ENCODE results near the gene PPP2R3B. TPM values are rescaled to one million over a fixed set of nuclear protein-coding genes. Genes with fewer than 3 reads are reported as not detected.

PPP2R3B gene
- total RNA-seq, 1 donor, result 6.0 TPM

DNA sequence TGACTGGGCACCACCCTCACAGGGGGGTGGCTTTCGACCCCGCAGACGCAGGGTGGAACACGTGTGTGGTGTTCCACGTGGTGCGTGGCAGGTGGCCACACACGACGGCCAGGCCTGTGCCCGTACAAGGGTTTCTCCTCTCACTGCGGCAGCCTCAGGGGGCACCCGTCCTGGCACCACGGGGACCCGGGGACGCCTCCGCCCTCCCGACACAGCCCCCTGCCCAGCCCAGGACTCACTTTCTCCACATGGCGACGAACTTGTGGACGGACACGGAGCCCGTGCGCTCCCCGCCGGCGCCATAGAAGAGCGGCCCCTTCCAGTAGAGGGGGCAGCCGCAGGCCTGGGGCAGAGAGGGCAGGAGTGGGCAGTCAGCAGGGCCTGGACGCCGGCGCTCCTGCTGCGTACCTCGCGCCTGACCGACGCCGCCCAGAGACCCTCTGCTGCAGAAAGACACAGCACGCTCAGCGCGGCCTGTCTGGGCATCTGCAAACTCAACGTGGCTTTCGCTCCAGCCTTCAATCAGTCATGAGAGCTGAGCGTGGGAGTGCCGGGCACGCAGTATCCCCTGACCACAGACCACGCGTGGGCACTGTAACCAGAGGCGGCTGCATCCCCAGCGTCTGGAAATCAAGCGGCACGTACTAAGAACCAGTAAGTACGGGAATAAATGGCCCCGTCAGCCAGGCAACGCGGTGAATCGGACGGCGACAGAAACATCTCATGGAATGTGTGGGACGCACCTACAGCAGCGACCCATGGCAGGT is 39.2 kb downstream of the PPP2R3B start:
- no peak overlapping the region for H3K4me3 ChIP-seq (ENCODE audit: low read length)
- no peaks in the 10 kb centered on the region for H3K4me1 ChIP-seq (ENCODE audit: insufficient read depth, low read length)
- H3K9me3 ChIP-seq (ENCODE audit: low read depth, low read length), result no peaks in the 10 kb centered on the region
- H3K27me3 ChIP-seq (ENCODE audit: insufficient read depth, low read length), result no peaks in the 10 kb centered on the region

GRCh38 chrX:346034-346813 is 40.5 kb downstream of the PPP2R3B start:
- no peak overlapping the region for H3K4me3 ChIP-seq (ENCODE audit: low read length)
- H3K27me3 ChIP-seq (ENCODE audit: insufficient read depth, low read length), result no peaks in the 10 kb centered on the region
- H3K4me1 ChIP-seq (ENCODE audit: insufficient read depth, low read length), result no peaks in the 10 kb centered on the region
- H3K9me3 ChIP-seq (ENCODE audit: low read depth, low read length), result no peaks in the 10 kb centered on the region

DNA sequence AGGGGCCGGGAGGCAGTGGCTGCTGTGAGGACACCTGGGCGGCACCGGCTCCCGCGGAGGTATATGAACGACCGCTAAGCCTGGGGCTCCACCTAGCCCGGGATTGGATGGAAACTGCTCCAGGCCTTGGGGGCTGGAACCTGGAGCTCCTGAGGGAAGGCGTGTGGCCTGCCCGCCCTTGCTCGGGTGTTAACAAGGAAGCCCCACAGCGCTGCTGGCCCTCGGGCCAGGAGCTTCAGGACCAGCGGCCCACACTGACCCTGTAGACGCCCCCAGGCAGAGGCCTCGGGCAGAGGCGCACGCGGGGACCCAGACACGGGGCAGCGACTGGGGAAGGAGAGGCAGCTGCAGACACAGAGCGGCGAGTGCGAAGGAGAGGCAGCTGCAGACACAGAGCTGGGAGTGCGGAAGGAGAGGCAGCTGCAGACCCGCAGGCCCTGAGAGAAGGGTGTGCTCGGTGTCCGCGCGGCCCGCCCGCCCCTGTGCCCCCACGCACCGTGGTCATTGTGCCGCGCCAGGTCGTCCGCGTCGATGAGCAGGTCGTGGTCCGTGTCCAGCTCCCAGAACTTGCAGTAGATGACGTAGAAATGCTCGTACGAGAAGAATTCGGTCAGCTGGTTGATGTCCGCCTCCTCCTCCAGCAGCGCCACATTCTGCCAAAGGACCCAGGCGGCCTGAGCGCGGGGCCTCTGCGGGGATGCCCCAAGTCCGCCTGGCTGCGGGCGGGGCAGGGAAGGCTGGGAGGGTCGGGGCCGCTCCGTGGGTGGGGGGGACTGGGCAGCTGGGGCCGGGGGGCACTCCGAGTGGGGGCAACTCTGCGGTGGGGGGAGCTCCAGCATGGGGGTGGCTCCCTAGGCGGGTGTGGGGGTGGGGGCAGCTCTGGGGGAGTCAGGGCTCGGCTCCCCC is 41.4 kb downstream of the PPP2R3B start:
- H3K9me3 ChIP-seq (ENCODE audit: low read depth, low read length), result no peaks in the 10 kb centered on the region

GRCh38 chrX:344371-344901 is 42.3 kb downstream of the PPP2R3B start:
- H3K27me3 ChIP-seq (ENCODE audit: insufficient read depth, low read length), result no peaks in the 10 kb centered on the region
- no peaks in the 10 kb centered on the region for H3K4me1 ChIP-seq (ENCODE audit: insufficient read depth, low read length)
- H3K4me3 ChIP-seq (ENCODE audit: low read length), result no peak overlapping the region
- H3K9me3 ChIP-seq (ENCODE audit: low read depth, low read length), result no peaks in the 10 kb centered on the region

More for the DNA sequence above, 41.4 kb downstream of the PPP2R3B start:
- Histone ChIP-seq H3K4me1 (ENCODE audit: insufficient read depth, low read length) (no peaks in the 10 kb centered on the region), H3K27me3 (ENCODE audit: insufficient read depth, low read length) (no peaks in the 10 kb centered on the region), H3K4me3 (ENCODE audit: low read length) (no peak overlapping the region)

- Histone ChIP-seq H3K4me1 (ENCODE audit: insufficient read depth, low read length) (no peaks in the 10 kb centered on the region), H3K27me3 (ENCODE audit: insufficient read depth, low read length) (no peaks in the 10 kb centered on the region), H3K4me3 (ENCODE audit: low read length) (no peak overlapping the region), H3K9me3 (ENCODE audit: low read depth, low read length) (no peaks in the 10 kb centered on the region)
Observed at GRCh38 chrX:341541-342101, 45.1 kb downstream of the PPP2R3B start.

GRCh38 chrX:340641-341423 is 45.9 kb downstream of the PPP2R3B start:
- no peaks in the 10 kb centered on the region for H3K9me3 ChIP-seq (ENCODE audit: low read depth, low read length)
- no peak overlapping the region for H3K4me3 ChIP-seq (ENCODE audit: low read length)

DNA sequence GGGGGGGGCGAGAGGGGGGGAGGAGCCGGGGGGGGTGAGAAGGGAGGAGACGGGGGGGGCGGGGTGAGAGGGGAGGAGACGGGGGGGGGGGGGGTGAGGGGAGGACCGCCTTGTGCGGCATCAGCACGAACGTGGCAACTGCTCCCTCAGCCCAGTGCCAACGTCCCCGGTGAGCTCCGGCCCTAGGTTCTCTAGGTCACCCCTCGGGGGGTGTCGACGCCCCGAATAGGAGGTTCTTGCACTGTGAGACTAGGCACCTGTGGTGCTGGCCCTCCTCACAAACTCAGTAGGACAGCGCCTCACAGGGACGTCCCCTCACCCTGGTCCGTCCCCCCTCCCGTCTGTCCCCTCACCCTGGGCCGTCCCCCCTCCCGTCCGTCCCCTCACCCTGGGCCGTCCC is 46.6 kb downstream of the PPP2R3B start:
- Histone ChIP-seq H3K9me3 (ENCODE audit: low read depth, low read length) (no peaks in the 10 kb centered on the region), H3K27me3 (ENCODE audit: insufficient read depth, low read length) (no peaks in the 10 kb centered on the region), H3K4me1 (ENCODE audit: insufficient read depth, low read length) (no peaks in the 10 kb centered on the region), H3K4me3 (ENCODE audit: low read length) (no peak overlapping the region)

More at GRCh38 chrX:340641-341423, 45.9 kb downstream of the PPP2R3B start:
- Histone ChIP-seq H3K27me3 (ENCODE audit: insufficient read depth, low read length) (no peaks in the 10 kb centered on the region), H3K4me1 (ENCODE audit: insufficient read depth, low read length) (no peaks in the 10 kb centered on the region)

DNA sequence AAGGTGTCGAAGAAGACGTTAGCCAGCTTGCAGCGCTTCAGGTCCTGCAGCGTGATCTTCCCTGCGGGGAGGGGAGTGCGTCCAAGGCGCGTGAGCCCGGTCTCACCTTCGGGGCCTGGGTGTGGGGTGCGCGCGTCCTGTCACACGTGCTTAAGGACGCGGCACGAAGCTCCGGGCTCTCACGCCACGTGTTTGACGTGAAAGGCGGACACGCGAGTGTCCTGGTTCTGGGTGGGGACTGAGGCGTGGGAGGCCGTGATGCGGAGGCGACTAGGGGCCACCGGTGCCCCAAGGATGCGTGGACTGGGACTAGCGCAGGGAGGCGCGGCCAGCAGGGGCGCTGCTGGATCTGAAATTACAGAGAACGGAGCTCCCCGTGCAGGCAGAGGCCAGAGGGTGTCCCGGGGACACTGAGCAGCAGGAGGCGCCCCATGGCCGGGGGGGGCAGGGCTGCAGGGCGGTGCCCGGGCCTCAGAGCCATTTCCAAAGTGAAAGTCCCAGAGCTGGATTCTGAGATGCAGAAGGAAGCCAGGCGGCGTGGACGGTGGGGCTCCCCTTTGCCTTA is 47.8 kb downstream of the PPP2R3B start:
- H3K4me3 ChIP-seq (ENCODE audit: low read length), result no peak overlapping the region

GRCh38 chrX:338281-338835 is 48.3 kb downstream of the PPP2R3B start:
- Histone ChIP-seq H3K27me3 (ENCODE audit: insufficient read depth, low read length) (no peaks in the 10 kb centered on the region), H3K9me3 (ENCODE audit: low read depth, low read length) (no peaks in the 10 kb centered on the region), H3K4me1 (ENCODE audit: insufficient read depth, low read length) (no peaks in the 10 kb centered on the region), H3K4me3 (ENCODE audit: low read length) (no peak overlapping the region)

More for the DNA sequence above, 47.8 kb downstream of the PPP2R3B start:
- no peaks in the 10 kb centered on the region for H3K4me1 ChIP-seq (ENCODE audit: insufficient read depth, low read length)
- no peaks in the 10 kb centered on the region for H3K9me3 ChIP-seq (ENCODE audit: low read depth, low read length)
- H3K27me3 ChIP-seq (ENCODE audit: insufficient read depth, low read length), result no peaks in the 10 kb centered on the region

DNA sequence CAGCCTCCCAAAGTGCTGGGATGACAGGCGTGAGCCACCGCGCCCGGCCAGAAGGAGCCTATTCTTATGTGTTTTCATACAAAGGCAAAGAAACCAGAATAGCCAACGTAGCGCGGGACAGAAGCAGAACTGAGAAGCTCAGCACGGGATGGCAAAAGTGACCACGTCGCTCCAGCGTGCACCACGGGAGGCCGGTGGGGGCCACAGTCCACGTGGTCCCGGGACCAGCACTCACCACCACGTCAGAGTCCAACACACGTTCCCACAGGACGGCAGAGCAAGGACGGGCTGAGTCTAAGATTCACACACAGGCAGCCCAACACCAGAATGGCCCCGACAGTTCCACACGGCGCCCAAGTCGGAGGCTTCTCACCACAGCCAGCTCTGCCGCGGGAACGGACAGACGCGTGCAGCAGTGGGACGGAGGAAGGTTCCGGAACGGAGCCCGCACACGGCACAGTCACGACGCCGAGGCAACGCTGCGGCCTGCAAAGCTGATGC is 49.3 kb downstream of the PPP2R3B start:
- no peaks in the 10 kb centered on the region for H3K4me1 ChIP-seq (ENCODE audit: insufficient read depth, low read length)
- H3K9me3 ChIP-seq (ENCODE audit: low read depth, low read length), result no peaks in the 10 kb centered on the region
- no peak overlapping the region for H3K4me3 ChIP-seq (ENCODE audit: low read length)
- H3K27me3 ChIP-seq (ENCODE audit: insufficient read depth, low read length), result no peaks in the 10 kb centered on the region

DNA sequence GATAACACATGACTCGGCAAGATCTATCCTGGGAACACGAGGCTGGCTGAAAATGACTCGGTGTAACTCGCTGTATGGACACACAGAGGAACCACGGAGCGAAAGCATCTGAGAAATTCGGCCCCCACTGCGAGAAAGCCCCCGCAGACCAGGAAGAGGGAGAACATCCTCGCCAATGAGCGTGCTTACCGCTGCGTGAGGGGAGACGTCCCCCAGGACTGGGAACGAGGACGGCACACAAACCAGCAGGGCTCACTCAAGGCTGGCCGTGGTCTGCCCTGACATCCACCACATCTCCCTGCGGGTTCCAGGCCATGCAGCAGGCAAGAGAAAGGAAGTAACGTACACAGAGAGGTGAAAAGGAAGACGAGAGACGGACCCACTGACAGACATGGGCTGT is 50.5 kb downstream of the PPP2R3B start:
- Histone ChIP-seq H3K4me1 (ENCODE audit: insufficient read depth, low read length) (no peaks in the 10 kb centered on the region), H3K4me3 (ENCODE audit: low read length) (no peak overlapping the region), H3K9me3 (ENCODE audit: low read depth, low read length) (no peaks in the 10 kb centered on the region), H3K27me3 (ENCODE audit: insufficient read depth, low read length) (peaks cover 1% of the 10 kb centered on the region)

GRCh38 chrX:335758-336155 is 51.0 kb downstream of the PPP2R3B start:
- Histone ChIP-seq H3K9me3 (ENCODE audit: low read depth, low read length) (no peaks in the 10 kb centered on the region), H3K4me1 (ENCODE audit: insufficient read depth, low read length) (no peaks in the 10 kb centered on the region)

More at GRCh38 chrX:335758-336155, 51.0 kb downstream of the PPP2R3B start:
- peaks cover 5% of the 10 kb centered on the region for H3K27me3 ChIP-seq (ENCODE audit: insufficient read depth, low read length)
- H3K4me3 ChIP-seq (ENCODE audit: low read length), result no peak overlapping the region

All from mononuclear cell (primary cell).